Choroid plexus epithelial cell (primary cell): ENCODE measurements around the gene TCP11L2.
"Not testable (repeated sequence)": the region's sequence is repeated elsewhere in the genome, so short reads cannot be mapped to it uniquely, and the experiment has no call there.

ENCODE experiments used
- DNase-seq: peaks from one replicate; pipeline ENCODE4 v3.0.0-alpha.2; 2010; ENCODE audit warnings: low read depth
- H3K4me3 ChIP-seq: 2 replicates; pipeline ENCODE4 v1.5.1; 2011; ENCODE audit warnings: low read depth, mild to moderate bottlenecking, control low read depth, low read length, moderate library complexity
- CTCF ChIP-seq: conservative IDR thresholded peaks from 2 replicates; pipeline ENCODE4 v1.5.1; 2011; ENCODE audit warnings: low read depth, mild to moderate bottlenecking, control low read depth, inconsistent platforms, low read length, moderate library complexity

The TCP11L2 gene

DNA sequence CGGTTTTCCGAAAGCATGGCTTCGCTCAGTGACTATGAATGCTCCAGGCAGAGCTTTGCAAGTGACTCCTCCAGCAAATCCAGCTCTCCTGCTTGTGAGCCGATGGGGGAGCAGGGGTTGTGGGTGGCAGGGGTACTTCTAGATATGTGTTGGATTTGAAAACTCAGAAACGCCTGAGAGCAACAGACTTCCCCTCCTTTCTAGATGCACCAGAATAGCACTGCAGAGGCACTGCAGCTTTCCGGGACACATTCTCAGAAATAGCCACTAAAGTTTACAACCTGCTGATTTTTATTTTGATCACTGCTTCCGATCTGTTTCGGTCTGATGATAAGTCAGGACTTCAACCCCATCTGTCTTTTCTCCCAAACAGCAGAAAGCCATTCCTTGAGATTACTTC, 8.6 kb downstream of the TCP11L2 start:
- H3K4me3 ChIP-seq: no peak overlapping the region
- no peak for DNase-seq
- TF ChIP-seq CTCF: no peak

GRCh38 chr12:106313413-106313812, 10.9 kb downstream of the TCP11L2 start:
- not testable (repeated sequence) for DNase-seq

DNA sequence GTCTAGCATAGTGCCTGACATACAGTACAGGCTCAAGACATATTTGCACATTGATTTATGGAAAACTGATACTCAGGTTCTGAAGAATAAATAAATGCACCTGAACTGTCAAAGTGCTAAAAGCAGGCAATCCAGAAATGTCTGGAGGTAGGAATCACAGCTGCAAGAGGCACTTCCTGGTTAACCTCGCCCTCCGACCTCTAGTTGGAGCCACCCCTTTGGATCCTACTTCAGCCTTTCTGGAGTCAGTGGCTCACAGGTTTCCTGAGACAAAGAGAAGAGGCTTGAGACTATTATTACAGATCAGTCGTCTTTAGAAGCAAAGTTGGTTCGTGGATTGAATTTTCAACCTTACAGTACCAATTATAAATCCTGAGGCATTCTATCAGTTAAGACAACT, 13.0 kb downstream of the TCP11L2 start:
- no peak overlapping the region for H3K4me3 ChIP-seq
- DNase-seq: no peak
- TF ChIP-seq CTCF: no peak

More at GRCh38 chr12:106313413-106313812, 10.9 kb downstream of the TCP11L2 start:
- not testable (repeated sequence) for H3K4me3 ChIP-seq

GRCh38 chr12:106317406-106318082, 15.0 kb downstream of the TCP11L2 start:
- no peak overlapping the region for H3K4me3 ChIP-seq
- no peak for DNase-seq
- no peak for TF ChIP-seq CTCF

DNA sequence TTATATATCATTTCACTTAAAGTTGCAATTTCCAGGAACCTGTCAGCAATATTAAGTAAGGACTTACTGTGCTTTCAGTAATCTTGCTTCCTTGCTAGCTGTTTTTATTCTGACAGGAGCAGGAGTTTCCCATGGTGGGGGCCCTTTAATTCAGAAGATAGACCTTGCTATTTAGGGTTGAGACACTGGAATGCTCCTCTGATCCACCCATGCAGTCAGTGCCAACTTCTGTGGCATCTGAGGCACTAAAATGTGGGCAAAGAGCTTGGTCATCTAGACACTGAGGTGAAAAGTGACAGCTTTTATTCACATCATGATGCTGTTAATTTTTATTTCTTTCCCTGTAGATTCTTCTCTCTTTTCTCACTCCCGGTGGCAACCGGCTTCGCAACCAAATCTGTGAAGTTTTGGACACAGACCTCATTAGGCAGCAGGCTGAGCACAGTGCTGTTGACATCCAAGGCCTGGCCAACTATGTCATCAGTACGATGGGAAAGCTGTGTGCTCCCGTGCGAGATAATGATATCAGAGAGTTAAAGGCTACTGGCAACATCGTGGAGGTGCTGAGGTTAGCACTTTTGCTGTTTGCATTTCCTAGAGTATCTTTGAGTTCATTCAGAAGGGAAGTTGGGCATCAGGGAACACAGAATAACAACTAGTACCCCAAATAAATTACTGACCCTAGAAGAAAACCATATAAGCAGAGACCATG, 18.8 kb downstream of the TCP11L2 start:
- DNase-seq: no peak
- TF ChIP-seq CTCF: no peak
- no peak overlapping the region for H3K4me3 ChIP-seq

- TF ChIP-seq CTCF: no peak
- H3K4me3 ChIP-seq: no peak overlapping the region
- no peak for DNase-seq
These were observed 21.0 kb downstream of the TCP11L2 start for GRCh38 chr12:106323537-106323936.

GRCh38 chr12:106327309-106327869, 24.9 kb downstream of the TCP11L2 start:
- H3K4me3 ChIP-seq: no peak overlapping the region
- no peak for DNase-seq
- TF ChIP-seq CTCF: no peak
